DOHH2 (cell line): ENCODE results near the gene ZNF697.

Source experiments
- CTCF ChIP-seq: fragments of 200-600 bp; sonication (generic); IDR thresholded peaks from one replicate; pipeline ENCODE4 v1.5.1; 2014; ENCODE audit warnings: antibody characterized with exemption, mild to moderate bottlenecking, low read depth, low read length; ENCODE audit not compliant: poor library complexity, severe bottlenecking
- EZH2phosphoT487 ChIP-seq: fragments of 200-600 bp; sonication (generic); IDR thresholded peaks from 2 replicates; pipeline ENCODE4 v1.6.1; 2017; ENCODE audit warnings: borderline replicate concordance, mild to moderate bottlenecking, antibody characterized with exemption, low read length, moderate library complexity, mixed read lengths

GRCh38 chr1:119664067-119664466 lies 16.0 kb upstream of the ZNF697 start:
- TF ChIP-seq CTCF (no peak), EZH2phosphoT487 (no peak)
